Right lung (tissue), 10 donors: ENCODE data around the gene LPAR5. TPM values are rescaled to one million over a fixed set of nuclear protein-coding genes. Genes with fewer than 3 reads are reported as not detected.

Source experiments
- DNase-seq, 2 donors: peaks; one replicate each; pipeline ENCODE4 v3.0.0-alpha.2; 2013
- long read RNA-seq, 8 donors: transcript quantifications; one replicate each; lab custom pipeline, GENCODE V29; 2026
- polyA plus RNA-seq, 5 donors: library from polyadenylated mRNA; unstranded; fragments of 120-200 nt; gene quantifications; one replicate each; pipeline versions ENCODE4 v1.2.1 to v1.2.3, GENCODE V29; 2013; ENCODE audit warnings: inconsistent platforms in 1 of 5, low replicate concordance in 1 of 5; ENCODE audit not compliant: insufficient read length in 5 of 5, insufficient read depth in 1 of 5

LPAR5 gene
- 1 to 10 TPM; 1.3 to 2.1 (median 1.3) TPM for polyA plus RNA-seq
- long read RNA-seq, donor 1, partial matches to known transcripts, result 0 of 1 reads
- long read RNA-seq, donor 1, other reads (novel, unspliced or antisense), result 0 of 1 reads
- long read RNA-seq, donor 2, result 0 reads
- long read RNA-seq, donor 3, result 0 reads
- long read RNA-seq, donor 4, partial matches to known transcripts, result 0 of 2 reads
- long read RNA-seq, donor 4, other reads (novel, unspliced or antisense), result 0 of 2 reads
- long read RNA-seq, donor 5, result 0 reads
- long read RNA-seq, donor 6, result 0 reads
- long read RNA-seq, donor 7, result 0 reads
- long read RNA-seq, donor 8, result 0 reads

DNA sequence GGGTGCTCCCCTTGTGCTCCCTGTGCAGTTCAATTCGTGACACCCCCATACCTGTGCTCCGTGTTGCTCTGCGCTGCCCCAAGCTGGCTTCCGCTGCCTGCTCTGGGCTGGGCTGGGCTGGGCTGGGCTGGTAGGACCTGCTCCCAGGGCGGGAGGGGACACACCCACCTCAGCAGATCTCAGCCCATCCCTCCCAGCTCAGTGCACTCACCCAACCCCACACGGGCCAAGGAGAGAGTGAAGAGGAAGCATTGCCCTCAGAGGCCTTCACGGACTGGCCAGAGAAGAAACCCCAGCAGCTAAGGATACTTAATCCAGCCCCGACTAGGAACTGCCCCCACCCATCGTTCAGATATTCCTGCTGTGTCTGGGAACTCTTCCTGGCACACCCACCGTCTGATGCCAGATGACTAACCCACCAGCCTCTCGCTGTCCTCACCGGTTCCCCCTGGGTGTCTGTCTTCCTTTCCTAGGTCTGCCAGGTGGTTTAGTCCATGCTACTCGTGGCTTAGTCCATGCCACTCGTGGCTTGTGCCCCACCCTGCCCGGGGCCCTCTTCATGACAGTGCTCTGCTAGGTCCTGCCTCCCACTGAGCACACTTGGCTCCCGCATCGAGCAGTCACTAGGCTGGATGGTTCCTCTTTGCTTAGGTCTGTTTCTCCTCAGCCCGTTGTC lies at the start of gene LPAR5:
TSS of gene LPAR5 (minus strand) at position 104 of the 676 bp plus-strand sequence. CDS start 14,711 bp downstream, outside the sequence.
- DNase-seq, result no peak

DNA sequence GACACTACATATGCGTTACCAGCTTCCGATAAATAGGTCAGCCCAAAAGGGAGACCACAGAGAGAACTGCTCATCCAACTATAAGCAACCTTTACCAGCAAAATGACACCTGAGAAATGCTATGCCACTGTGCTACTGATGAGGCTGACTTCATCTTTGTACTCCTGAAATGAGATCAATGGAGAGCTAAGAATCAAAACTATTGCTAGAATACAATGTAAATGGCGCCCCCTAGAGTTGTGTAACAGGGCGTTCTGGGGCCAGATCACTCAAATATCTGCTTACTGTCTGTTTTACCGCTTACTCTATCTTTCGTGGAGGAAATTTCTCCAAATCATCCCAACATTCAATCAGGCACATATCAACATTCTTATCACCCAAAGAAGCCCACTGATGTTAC lies 48.9 kb upstream of the LPAR5 start:
- DNase-seq, result no peak

DNA sequence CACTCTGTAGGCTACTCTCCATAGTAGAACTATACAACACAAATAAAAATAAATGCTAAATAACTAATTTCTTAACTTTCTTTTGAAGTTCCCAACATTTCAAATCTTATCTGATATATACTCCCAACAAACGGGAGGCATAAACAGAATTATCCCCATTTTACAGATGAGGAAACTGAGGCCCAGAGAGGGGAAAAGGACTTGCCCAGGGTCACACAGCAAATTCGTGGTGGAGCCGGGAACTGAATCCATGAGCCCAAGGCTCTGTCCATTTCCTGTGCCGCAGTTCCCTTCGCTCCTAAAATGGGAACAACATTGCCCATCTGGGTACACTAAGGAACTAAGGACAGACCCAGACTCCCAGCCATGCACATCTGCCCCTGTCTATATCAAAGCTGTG lies 41.2 kb upstream of the LPAR5 start:
- DNase-seq, result no peak

DNA sequence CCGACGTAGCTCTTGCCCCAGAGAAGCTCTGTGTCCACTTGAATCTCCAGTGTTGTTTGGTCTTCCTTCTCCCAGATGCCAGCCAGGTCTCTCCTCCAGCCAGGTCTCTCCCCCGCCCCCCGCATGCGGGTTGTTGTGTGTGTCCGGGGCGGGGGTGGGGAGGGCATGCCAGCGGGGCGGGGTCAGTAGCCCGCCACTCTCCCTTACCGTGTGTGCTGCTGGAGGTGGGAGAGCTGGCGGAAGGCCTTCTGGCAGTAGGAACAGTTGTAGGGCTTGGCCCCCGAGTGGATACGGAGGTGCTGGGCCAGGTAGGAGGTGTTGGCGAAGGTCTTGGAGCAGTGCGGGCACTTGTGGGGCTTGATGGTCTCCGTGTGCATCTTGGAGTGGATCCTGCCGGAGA lies 36.4 kb upstream of the LPAR5 start:
- DNase-seq, result no peak

DNA sequence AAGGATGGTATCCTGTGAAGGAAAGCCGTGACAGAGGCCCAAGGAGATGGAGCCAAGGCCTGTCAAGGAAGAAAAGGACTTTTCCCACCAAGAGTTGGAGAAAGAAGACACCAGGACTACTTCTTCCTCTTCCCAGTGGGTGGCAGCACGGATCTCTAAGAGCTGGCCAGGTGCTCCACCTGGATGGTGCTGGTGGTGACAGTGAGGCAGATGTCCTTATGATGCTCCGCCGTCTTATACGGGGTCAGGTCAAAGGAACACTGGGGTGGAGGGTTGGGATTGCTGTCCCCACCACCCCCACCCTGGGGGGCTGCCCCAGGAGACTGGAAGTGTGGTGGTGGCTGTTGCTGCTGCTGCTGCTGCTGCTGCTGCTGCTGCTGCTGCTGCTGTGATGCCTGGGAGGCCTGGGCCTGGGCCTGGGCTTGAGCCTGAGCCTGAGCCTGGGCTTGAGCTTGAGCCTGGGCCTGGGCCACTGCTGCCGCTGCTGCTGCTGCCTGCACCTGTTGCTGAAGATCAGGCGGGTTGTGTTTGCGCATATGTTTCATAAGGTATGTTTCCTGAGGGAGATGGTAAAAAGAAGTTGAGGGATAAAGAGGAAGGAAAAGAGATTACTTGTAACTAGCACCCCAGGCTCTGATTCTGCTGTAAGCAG lies 31.9 kb upstream of the LPAR5 start:
- DNase-seq, result no peak

DNA sequence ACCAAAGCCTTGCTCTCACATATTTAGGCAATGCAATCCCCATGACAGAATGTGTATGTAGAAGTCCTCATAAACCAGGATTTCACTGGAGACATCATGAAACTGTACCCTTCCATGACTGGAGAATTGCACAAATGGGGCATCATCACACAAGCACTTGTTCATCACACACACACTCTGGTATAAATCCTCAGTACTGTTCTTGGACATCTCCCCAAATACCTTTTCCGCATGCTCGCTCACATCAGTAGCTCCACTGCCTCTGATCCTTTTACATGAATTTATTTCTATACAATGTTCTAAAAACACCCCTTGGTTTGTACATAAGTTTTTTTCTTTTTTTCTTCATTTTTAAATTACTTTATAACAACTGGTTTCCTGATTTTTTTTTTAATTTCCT lies 30.5 kb upstream of the LPAR5 start:
- DNase-seq, result no peak

DNA sequence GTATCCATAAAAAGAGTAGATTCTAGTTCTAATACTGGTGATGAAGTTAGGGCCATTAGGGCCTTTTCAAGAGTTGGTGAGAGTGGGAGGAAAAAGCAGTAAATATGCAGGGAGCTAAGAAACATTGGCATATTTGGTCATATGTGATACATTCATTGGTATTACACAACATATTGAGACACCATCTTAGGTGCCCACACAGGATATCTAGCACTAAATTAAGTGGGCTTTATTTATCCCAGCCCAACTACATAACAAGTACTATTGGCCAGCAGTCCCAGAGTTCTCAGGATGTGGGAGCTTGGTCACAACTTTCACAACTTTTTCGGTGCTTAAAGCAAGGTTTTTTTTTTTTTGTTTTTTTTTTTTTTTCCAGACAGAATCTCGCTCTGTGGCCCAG lies 29.1 kb upstream of the LPAR5 start:
- DNase-seq, result no peak

DNA sequence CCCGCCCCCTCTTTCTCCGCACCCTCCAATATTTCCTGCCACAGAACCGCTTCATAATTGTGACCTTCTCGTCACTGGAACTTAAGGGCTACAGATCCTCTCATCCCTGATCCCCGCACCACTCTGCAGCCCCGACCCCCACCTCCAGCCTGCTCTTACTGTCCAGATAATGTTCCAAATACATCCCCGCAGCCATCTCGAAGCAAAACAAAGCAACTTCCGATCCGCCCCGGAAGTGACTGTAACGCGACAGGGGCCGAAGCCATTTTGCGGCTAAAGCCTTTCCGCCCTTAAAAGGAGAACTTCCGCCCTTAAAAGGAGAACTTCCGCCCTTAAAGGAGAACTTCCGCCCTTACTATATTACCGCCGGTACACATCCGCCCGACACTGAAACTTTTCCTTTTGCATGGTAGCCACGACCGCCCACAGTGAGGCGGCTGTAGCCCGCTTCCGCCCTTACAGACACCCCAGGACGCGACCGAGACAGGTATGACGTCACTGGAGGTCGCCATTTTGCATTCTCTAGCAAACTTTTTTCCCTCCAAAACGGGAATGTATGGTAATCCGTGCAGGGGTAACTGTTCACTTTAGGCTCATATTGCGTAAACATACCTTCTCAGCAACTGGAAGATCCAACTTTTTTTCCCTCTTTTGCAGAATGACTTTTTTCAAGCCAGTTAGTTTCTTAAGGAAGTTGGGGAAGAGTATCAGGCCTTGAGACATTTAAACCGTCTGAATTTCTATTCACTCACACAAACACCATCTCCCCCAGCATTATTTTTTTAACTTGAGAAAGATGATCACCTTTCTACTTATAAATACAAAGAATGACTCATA lies 27.4 kb upstream of the LPAR5 start, which contains the start of gene ING4:
TSS of gene ING4 (minus strand) at position 214 of the 837 bp plus-strand sequence. CDS start at position 196, 18 bp downstream.
- DNase-seq, result peak; percentile 97 to 99

DNA sequence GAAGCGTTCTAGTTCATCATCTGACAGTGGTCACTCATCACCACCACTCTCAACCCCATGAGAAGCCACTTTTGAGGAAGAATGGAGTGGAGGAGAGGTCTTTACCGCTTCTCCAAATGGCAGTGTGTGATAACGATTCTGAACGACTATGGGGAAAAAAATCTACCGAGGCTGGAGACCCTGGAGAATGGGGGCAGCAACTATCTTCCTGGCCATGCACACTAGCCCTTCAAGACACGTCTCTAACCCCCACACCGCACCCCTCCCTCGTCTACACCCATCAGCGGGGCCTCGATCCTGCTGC lies 26.8 kb upstream of the LPAR5 start:
- DNase-seq, result no peak

DNA sequence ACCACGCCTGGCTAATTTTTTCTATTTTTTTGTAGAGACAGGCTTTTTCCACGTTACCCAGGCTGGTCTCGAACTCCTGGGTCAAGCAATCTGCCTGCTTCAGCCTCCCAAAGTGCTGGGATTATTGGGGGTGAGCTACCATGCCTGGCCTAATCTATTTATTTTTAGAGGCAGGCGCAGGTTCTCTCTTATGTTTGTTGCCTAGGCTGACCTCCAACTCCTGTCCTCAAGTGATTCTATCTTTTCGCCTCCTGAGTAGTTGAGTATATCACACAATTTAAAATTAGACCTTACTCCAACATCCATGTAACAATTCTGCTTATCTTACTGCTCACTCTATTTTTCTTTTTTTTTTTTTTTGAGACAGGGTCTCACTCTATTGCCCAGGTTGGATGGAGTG lies 18.2 kb upstream of the LPAR5 start:
- DNase-seq, result no peak

DNA sequence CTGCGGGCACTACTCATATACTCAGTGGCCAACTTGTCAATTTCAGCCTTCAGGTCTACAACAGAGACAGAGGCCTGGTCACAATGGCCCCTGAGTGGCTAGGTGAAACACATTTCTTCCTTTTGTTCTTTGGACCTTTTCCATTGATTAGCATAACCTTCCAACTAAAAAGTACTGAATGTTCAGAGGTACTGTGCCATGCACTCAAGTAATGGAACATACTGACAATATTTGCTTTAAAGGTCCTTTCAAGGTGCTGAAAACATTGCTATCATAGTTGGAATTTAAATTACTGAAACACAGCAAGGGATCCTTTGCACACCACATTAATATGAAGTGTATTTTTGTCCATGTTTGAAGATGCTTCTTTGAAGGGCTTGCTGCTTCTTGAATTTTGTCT lies 17.6 kb upstream of the LPAR5 start:
- DNase-seq, result no peak

DNA sequence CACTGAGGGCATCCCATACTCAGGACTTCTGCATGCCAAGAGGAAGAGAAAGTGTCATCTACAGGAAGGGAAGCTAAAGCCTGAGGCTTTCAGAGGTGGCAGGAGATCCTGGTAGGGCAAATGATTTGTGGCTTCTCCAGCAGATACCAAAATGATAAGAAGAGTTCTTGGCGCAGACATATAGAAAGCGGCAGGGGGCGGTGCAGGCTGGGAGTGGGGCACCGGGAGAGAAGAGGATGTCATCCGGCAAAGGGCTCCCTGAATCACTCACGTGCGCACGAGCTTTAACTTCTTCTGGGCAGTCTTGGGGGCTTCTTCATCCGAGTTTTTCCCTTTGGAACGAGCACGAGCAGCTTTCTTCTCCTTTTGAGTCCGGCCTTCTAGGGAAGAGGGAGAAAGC lies 16.6 kb upstream of the LPAR5 start:
- DNase-seq, result no peak

DNA sequence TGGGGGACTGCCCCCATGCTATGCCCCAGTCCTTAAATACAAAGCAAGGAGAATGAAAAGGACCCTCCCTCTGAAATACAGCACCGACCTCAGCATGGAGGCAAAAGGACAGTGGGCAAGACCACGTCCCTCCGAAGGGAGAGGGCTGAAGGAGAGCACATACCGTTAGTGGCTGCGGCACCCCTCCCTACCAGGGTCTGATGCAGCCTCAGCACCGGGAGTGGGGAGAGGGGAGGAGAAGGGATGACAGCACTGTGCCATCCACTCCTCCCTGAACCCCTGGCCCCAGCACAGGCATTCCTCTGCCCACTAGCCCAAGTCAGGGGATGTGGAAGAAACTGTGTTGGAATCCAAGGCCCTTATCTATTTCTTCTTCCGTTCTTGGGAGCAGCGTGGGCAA lies 15.1 kb upstream of the LPAR5 start:
- DNase-seq, result no peak

DNA sequence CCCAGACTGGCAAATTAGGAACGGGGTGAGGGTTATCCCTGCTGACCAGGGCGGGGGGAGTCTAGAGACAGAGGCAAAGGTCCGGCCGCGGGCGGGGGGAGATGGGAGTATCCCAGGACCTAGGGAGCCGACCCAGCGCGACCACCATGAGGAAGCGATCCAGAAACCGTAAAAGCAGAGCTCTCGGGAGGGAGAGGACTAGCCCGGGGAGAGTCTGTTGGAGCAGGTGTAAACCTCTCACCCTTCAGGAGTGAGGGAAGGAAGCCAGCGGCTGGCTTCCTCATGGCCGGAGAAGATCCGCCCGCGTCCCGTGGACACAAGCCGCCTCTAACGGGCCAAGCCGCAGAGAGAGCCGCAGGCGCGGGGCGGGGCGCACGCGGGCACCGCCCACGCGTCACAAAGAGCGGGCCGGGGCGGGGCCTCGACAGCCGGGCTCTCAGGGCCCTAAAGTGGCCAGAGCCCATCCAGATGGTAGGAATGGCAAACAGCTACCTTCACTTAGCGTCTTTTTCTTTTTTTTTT lies 11.4 kb upstream of the LPAR5 start, which contains the start of gene ACRBP:
TSS of gene ACRBP (minus strand) at position 350 of the 522 bp plus-strand sequence. CDS start at position 284, 66 bp downstream.
- DNase-seq, result peak; percentile 45 to 50

DNA sequence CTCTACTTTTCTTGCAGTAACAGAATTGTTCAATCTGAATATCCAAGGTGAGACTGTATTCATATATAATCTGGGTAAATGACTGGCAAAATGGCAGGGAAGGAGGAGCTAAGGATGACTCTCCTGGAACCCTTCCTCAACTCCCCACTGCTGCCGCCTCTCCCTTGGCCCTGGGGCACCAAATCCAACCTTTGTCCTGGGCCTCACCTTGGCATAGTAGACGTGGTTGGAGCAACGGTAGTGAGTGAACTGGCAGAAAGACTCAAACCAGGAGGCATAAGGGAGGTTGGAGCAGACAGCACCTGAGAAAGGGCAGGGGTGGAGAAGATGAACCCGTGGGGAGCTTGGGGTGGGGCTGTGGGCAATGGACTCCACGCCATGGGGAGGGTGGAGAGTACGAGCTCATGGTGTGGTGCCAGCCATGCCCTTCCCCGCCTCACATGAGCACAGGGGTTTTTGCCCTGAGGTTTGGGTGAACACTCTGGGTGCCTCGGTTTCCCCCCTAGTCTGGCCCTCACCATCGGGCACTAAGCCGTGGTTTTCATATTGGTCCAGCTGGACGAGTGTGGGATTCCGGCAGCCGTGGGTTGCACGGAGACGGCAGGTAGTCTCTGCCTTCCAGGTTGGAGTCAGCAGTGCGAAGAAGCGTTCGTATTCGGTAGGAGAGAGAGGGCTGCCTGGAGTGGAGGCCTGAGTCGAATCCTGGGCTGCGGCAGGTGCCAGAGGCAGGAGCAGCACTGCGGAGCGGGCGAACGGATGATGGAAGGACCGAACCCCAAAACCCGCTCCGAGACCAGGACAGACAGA lies 10.7 kb upstream of the LPAR5 start:
- DNase-seq, result no peak

DNA sequence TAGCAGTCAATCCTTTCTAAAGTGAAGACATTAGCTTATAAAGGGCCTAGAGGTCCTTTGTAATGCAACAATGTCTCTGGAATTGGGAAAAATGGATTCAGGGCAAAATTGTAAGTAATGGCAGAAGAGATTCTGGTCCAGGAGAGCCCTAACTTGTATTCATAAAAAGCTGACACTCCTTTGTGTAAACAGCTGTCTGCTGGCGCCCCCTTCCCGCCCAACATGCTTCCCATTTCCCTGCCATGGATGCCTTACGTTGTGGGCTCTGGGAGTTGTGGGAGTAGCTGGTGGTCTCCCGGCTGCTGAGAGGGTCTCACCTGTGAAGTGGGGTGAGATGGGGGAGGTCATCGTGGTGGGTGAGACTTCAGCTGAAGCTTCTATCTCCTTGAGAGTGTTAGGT lies 9.1 kb upstream of the LPAR5 start:
- no peak for DNase-seq

DNA sequence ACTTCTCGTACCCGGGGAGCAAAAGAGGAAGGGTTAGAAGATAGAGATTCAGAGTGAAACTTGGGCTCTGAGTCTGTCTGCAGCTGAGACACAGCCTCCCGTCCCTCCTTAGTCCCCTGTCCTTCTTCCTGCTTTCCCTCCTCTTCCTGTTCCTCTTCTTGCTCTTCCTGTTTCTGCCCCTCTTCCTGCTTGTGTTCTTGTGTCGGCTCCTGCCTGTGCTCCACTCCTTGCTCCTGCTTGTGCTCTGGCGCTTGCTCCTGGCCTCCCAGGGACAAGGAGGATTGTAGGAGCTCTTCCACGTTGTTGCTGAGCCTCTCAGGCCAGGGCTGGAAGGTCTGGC lies 8.5 kb upstream of the LPAR5 start:
- no peak for DNase-seq

DNA sequence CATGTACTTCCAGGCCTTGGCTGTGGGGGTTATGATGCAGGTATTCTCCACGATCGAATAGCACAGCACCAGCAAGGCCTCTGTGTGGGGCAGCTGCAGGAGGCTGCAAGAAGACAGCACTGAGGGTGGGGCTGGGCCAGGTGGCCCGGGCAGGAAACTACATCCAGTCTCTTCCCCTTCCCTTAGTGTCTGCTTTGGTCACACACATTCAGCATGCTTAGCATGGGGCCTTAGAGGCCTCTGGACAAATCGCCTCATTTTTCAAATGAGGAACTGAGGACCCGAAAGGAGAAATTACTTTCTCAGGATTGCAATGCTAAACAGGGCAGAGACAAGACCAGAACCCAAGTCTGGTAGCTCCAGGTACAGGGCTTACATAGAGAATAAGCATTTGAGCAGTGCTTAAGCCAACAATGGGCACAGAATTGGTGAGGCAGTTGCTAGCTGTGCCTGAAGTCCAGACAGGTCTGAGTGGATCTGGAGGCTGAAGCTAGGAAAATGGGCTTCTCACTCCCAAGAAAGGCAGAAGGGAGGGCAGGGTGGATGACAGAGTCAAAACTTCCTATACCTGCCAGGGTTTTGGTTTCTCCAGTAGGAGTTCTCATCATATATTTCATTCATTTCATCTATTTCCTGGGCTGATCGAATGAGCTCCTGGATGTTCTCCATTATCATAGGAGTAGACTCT lies 8.0 kb upstream of the LPAR5 start:
- DNase-seq, result no peak

DNA sequence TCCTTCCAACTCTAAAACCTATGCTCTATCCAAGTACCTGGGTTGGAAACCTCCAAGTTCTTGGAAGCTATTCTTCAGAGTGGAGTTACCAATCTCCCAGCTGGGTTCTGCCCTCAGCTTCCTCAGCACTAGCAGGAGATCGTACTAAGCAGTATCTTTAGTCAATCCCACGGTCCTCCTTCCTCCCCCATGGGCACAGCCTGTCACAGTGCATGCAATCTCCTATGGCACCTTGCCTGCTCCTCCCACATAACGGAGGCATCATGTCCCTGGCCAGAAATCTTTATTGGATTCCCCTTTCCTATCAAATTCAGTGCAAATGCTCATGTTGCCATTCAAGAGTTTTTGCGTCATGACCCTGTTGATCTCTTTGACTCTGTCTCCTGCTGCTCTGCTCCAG lies 5.4 kb upstream of the LPAR5 start:
- no peak for DNase-seq

DNA sequence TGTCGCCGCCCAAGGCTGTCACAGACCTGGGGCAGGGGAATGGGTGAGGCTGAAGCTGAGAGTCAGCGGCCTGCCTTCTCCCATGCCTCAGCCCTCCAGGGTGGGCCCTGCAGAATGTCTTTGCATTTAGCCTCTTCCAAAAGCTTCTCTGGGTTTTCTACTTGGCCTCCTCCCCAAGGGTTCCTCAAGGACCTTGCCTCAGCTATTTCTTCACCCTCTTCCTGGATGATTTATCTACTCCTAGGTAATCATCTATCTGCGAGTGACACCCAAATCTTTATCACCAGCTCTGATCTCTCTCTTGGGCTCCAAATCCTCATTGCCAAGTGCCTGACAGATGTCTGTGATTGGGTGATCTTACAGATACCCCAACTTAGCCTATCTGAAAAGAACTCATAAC lies 4.7 kb upstream of the LPAR5 start:
- DNase-seq, result no peak
